Panc1 (cell line): ENCODE results near the gene EPHB6.

Source experiments
- CTCF ChIP-seq: fragments of 450-650 bp; IDR thresholded peaks from 2 replicates; pipeline ENCODE4 v1.5.1; 2017; ENCODE audit warnings: mild to moderate bottlenecking
- POLR2AphosphoS5 ChIP-seq: IDR thresholded peaks from 2 replicates; pipeline ENCODE4 v1.6.1; 2012; ENCODE audit warnings: mild to moderate bottlenecking, low read depth, low read length, moderate library complexity
- REST ChIP-seq, 2 experiments: IDR thresholded peaks; 2 replicates each; pipeline ENCODE4 v1.6.1; 2011 to 2012; ENCODE audit warnings: low read depth in 2 of 2, control low read depth in 1 of 2, low read length in 1 of 2, mild to moderate bottlenecking in 1 of 2, moderate library complexity in 1 of 2; ENCODE audit not compliant: insufficient read depth in 1 of 2
- SIN3A ChIP-seq: IDR thresholded peaks from 2 replicates; pipeline ENCODE4 v1.6.1; 2012; ENCODE audit warnings: low read depth, mild to moderate bottlenecking, low read length, moderate library complexity, borderline replicate concordance; ENCODE audit not compliant: insufficient read depth
- TCF7L2 ChIP-seq: IDR thresholded peaks from 2 replicates; pipeline ENCODE4 v1.6.1; 2011; ENCODE audit warnings: mild to moderate bottlenecking, low read depth, low read length, inconsistent platforms

- no peak for TF ChIP-seq CTCF
- no peak for TF ChIP-seq REST (IDR thresholded peaks at IDR 0.05; ENCODE audit: insufficient read depth in 1 of 2, low read depth in 2 of 2, low read length in 1 of 2)
- no peak for TF ChIP-seq TCF7L2
- no peak for TF ChIP-seq SIN3A
- TF ChIP-seq POLR2AphosphoS5 = no peak
Observed at GRCh38 chr7:142812437-142813215, 42.2 kb upstream of the EPHB6 start.
